ENCODE measurements around the gene WDR87.

DNA sequence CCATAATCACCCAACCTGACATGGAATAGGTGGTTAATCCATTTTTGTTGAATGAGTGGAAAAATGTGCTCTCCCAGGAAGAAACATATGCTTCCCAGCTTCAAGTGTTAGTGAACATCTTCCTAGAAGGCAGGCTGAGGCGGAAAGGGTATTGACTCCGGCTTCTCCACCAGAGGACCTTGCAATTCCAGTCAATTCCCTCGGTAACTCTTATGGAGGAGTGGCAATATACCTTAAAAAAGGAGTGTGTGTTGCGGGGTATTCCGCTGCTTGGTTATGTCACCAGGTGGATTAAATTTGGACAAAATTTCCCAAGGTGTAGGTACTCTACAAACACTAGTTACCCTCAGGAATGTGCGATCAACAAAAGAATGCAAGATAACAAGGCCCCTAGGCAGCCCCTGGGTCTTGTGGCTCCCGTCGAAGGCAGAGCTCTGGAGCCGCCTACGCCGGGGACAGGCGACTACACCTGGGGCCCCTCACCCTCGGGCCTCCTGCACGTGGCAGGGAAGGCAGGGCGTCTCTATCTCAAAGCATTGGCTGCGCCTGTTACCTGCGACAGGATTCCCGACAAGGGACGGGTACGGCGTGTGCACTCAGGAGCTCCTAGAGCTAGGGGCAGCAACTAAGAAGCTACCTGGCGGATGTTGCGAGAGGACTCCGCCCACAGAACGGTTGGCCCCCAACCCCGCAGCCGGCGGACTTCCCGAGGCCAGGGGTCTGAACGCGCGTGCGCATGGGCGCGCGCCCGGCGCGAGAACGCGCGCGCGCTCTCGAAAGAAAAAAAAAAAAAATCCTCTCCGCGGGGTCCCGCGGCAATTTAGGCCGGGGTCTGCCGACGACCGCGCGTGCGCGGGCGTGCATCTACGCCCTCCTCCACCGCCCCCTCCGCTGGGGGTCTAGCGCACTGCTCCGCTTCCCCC is at the start of gene WDR87:
- TF ChIP-seq, protein P1, sequence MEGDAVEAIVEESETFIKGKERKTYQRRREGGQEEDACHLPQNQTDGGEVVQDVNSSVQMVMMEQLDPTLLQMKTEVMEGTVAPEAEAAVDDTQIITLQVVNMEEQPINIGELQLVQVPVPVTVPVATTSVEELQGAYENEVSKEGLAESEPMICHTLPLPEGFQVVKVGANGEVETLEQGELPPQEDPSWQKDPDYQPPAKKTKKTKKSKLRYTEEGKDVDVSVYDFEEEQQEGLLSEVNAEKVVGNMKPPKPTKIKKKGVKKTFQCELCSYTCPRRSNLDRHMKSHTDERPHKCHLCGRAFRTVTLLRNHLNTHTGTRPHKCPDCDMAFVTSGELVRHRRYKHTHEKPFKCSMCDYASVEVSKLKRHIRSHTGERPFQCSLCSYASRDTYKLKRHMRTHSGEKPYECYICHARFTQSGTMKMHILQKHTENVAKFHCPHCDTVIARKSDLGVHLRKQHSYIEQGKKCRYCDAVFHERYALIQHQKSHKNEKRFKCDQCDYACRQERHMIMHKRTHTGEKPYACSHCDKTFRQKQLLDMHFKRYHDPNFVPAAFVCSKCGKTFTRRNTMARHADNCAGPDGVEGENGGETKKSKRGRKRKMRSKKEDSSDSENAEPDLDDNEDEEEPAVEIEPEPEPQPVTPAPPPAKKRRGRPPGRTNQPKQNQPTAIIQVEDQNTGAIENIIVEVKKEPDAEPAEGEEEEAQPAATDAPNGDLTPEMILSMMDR (IDR thresholded peaks at IDR 0.05): no peak
- TF ChIP-seq POLR2A (IDR thresholded peaks at IDR 0.05): no peak
